Activated T-helper 1 cell treated with anti-CD3 and anti-CD28 coated beads, Interleukin-2, amount 50 U/mL, for 16 hours (primary cell): ENCODE data around the gene DBNL.

Source experiments
- DNase-seq, 2 donors: peaks; one replicate each; pipeline ENCODE4 v3.0.0-alpha.2; 2020; ENCODE audit warnings: low read depth in 1 of 2, low spot score in 1 of 2

The DBNL gene

DNA sequence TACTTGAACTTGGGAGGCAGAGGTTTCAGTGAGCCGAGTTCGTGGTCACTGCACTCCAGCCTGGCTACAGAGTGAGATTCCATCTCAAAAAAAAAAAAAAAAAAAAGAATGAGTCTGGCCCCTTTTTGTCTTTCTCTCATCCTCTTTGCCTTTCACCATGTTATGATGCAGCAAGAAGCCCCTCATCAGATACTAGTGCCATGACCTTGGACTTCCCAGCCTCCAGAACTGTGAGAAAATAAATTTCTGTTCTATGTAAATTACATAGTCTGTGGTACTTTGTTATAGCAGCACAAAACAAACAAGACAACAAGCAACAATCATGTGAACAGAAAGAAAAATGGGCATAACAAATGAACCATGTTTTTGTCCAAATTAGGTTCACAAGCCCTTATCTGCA, 2.3 kb upstream of the DBNL start:
- DNase-seq, result no peak

DNA sequence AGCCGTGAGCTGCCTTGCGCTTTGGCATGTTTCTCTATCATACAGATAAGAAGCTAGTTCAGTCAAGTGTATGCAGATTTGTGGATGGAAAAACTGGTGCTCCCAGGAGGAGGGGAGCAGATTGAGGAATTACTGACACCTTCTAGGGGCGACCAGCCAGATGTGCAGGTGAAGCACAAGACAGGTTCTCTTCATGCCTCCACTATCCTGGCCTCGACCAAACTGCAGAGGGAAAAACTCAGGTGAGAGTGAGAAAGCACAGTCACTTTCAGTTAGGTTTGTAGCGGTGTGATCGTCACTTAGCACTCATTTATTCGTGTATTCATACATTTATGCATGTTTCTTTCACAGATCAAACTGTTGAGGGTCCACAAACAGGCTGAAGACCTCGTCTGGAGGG, 600 bp upstream of the DBNL start:
- no peak for DNase-seq

DNA sequence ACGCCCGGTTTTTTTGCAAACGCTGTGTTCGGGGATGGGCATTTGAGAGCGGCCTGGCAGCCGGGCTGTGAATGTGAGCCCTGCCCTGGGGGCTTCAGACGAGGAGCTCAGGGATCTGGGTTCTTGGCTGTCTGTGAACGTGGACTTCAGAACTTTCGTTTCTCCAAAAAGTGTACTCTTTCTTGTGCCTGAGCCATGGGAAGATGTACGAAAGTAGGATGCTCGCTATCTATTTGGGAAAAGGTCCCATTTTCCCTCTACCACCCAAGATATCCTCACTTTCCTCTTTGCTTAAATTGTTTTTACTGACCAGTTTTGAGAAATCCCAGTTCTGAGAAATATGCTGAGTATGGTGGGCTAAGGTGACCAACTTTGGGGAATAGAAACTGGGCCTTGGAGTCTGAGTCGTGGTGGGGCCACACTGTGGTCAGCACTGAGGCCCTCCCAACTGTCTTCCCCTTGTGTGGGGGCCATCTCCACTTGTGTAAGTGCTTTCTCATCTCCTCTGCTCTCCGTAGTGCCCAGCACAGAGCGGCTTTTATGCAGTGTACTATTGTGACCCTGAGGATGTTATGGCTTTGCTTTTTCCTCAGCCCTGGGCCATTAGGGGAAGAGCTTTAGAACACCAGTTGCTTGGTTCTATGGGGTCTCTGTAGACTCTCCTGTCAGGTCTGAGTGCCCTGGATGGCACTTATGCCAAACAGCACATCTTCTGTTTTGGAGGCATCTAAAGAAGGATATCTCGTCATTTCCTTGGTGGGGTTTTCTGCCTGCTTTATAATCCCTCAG, 918 bp downstream of the DBNL start:
- DNase-seq, result no peak

DNA sequence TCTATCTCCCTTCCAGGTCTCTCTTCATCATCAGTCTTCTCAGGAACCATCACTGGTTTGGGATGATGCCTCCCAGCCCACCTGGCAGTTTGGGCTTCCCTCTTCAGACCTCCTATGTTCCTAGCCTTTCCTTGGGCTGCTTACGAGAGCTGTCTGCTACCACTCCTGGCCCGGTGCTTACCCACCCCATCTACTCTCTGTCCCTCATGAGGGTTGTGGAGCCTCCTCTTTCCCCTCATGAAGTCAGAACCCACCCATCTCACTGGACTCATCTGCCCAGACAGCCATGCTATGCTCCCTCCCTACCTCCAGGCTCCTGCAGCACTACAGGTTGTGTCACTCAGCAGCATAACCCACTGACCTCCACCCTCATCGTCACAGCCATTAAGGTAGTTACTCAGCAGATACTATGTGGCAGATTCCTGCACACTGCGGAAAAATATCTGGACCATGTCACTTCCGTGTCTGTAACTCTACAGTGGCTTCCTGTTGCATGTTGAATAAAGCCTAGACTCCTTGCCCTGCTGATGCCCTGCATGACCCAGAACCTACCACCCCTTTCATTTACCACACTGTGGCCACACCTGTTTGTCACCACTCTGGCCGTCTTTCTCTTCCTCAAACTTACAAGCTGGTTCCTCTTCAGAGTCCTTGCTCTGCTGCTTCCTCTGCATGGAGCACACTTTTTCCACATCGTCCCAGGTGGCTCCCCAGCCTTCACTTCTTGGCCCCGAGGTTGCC, 2.0 kb downstream of the DBNL start:
- DNase-seq, result no peak

DNA sequence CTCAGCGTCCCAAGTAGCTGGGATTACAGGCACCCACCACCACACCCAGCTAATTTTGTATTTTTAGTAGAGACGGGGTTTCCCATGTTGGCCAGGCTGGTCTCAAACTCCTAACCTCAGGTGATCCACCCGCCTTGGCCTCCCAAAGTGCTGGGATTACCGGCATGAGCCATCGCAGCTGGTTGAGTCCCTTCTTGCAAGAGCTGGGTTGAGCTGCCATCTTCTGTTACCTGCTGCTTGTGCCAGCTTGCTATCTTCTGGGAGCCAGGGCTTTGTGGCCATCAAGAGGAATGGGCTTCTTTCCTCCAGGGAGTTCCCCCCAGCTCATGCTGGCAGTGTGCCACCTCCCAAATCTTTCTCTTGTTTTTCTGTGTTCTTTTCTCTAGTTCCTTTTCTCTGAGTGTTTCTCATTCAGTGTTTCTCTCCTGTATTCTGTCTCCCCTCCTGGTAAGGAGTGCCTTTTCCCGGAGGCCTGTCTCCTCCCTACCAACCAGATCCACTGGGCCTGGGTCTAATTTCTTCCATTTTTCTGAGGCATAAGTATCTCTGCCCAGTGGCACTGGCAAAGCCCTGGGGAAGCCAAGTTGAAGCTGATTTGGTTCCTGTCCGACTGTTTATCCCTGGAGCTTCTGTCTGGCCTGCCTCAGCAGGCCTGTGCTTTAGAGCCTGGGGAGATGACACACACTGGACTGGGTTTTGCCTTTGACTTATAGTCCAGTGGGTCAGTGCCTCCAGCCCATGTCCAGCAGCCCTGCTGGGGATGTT, 3.7 kb downstream of the DBNL start:
- no peak for DNase-seq

DNA sequence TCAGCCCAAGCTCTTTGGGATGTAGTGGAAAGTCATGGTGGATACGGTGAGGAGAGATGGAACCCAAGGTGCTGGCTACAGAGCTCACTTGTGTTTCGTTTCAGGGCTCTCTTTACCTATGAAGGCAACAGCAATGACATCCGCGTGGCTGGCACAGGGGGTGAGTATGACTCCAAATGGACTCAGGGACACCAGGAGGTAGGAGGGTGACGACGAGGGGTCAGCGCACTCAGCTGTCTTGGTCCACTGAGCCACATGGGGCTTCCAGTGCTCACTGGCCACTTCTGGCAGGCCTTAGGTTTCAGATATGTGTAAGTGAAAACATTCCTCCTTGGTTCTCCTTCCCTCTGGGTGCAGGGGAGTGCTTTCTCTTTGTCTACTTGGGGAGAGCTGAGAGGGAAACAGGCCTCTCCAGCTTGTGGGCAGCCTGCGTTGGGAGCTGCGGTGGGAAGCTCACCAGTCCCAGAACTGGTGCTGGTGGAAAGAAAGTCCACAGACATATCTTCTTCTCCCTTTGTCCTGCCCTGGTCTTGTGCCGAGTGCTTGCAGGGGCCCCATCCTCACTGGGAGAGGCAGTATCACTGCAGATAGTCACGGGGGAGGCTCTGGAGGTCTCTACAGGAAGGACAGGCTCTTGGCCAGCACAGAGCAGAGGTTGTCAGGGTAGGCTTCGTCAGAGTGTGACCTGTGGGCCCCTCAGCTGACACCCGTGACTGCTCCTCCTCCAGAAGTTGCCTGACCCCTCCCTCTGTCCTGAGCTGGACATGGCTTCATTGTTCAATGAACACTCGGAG, 5.8 kb downstream of the DBNL start:
- DNase-seq, result no peak

DNA sequence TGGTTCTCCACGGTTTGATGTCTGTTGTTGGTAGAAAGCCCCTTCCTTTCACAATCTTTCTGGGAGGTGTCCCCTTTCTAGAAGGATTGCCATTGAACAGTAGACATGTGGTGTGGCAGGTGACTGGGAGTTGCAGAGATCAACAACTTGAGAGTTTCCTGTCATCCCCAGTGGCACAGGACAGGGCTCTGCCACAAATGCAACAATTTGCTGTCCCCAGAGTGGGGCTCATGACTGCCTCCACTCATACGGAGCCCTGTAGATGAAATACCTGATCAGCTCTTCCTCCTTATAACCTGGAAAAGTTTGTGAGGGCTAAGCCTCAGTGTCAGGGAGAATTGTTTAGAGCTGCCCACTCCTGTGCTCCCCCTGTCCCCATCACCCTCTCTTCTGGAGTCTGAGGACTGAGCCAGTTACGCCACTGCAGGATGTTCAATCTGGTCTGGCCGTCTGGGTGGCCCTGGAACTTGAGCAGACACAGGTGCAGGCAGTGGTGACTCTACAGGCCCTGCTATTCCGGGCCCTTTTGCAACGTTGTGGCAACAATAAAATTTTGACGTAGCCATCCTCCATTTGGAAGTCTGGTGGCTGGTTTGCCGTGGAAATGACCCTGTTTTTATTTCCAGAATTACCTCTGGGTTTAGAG, 6.5 kb downstream of the DBNL start:
- DNase-seq, result no peak

DNA sequence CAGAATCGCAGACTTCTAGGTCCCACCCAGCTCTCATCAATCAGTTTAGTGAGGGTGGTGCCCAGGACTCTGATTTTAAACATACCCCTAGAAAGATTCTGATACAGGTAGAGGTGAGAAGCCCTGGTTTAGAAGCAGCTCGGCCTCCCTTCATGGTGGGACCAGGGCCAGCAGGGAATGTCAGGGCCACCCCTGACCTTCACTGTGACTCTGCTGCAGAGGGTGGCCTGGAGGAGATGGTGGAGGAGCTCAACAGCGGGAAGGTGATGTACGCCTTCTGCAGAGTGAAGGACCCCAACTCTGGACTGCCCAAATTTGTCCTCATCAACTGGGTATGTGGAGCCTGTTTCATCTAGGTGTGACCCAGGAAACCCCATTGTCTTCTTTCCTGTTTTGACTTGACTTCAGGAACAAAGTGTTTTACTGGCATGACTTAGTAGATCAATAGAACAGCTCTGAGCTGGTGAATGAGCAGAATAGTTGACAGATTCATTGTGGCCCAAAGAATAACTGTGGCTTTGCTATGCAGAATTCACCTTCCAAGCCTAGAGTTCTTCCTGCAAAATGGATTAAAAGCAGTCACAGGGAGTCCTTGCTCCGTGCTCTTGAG, 7.2 kb downstream of the DBNL start:
- no peak for DNase-seq

DNA sequence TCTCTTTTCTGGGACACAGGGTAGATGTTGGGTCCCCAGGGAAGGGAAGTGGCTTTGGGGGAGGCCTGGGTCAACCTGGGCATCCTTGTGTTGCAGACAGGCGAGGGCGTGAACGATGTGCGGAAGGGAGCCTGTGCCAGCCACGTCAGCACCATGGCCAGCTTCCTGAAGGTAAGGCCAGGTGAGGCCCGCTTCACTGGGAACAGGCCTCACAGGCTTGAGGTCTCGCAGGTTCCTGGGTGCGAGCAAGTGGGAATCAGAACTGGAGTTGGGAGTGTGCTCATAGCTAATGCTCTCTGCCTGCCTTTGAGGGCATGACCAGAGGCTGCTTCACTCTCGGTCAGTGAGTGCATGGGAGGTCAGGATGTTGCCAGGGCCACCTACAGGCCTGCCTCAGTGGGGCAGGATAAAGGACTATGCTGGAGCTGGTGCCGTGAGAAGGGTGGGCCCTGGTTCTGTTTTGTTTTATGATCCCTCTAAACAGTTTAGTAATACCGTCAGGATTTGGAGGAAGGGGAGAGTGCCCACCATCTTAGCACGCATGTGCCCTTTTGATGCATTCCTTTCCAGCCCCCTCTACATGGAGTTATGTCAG, 8.4 kb downstream of the DBNL start:
- DNase-seq, result no peak

DNA sequence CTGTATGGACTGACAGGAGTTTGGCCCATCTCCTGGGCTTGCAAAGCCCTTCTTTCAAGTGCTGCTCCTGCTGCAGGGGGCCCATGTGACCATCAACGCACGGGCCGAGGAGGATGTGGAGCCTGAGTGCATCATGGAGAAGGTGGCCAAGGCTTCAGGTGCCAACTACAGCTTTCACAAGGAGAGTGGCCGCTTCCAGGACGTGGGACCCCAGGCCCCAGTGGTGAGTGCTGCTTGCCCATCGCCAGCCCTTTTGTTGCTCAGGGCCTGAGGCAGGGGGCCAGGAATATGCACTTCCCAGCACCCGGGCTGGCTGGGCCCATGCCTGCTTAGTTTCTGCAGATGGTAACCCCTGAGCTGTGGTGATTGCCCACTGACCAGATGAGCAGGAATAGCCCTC, 12.2 kb downstream of the DBNL start:
- no peak for DNase-seq

DNA sequence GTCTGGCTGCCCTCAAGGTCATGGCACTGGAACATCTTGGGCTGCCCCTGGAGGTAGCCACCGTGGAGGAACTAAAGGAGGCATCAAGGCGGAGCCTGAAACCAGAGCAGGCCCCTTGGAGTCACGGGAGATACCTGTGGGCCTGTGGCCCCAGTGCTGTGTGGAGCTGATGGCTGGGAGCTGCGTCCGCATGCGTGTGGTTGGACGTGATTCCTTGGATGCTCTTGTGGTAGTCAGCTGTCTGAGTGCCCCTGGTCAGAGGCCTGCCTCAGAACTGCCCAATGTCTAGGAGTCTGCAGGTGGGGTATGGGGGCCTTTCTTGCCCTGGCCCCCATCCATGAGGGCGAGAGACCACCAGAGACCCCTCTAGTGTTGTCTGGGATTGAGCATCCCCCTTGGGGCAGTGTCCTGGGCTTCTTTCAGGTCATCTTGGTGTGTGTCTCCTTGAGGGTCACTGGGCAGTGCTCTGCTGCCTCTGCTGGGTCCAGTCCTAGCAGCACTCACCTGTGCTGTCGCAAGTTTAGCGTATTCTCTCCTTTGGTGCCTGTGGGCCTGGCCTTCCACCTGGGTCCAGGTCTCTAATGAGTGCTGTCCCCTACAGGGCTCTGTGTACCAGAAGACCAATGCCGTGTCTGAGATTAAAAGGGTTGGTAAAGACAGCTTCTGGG, 12.8 kb downstream of the DBNL start:
- no peak for DNase-seq

DNA sequence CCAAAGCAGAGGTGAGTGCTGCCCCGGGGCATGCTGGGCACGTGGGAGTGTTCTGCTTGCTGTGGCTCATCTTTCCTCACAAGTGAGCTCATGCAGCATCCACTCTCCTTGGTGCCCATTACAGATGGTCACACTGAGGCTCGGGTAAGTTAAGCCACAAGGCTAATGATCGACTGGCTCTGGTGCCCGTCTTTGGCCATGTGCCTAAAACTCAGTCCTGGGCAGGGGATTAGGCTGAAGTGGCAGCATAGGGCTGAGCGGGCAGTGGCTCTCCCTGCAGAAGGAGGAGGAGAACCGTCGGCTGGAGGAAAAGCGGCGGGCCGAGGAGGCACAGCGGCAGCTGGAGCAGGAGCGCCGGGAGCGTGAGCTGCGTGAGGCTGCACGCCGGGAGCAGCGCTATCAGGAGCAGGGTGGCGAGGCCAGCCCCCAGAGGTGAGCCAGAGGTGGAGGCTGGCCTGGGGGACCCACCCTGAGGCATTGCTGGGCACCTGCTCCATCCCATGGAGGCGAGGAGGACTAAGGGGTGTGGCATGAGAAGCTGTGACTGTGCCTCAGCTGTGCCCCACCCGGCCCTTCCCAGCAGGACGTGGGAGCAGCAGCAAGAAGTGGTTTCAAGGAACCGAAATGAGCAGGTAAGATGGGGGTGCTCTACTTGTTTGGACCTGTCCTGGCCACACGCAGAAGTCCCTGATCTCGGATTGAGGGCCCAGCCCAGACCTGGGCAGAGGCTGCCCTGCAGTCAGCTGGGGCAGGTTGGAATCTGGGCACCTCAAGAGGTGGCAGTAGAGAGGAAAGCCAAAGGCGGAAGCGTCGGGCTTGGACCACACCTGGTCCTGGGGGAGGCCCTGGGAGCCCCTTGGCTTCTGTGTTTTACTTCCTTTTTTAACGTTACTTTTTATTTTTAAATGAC, 13.6 kb downstream of the DBNL start:
- no peak for DNase-seq

DNA sequence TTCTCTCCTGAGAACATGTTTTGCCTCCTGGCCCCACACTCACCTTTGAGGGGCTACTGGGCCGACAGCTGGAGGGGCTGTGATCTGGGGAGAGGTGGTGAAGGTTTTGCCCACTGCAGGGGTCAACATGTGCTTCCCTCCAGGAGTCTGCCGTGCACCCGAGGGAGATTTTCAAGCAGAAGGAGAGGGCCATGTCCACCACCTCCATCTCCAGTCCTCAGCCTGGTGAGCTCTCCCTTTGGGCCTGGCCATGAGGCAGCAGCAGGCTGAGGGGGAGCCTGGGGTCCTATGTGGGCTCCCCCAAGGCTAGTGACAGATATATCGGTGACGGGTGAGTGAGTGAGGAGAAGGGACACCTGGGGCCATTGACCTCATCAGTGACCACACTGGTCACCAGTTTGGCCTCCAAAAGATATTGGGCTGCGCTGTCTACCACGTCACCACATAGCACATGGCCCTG, 14.3 kb downstream of the DBNL start:
- no peak for DNase-seq

DNA sequence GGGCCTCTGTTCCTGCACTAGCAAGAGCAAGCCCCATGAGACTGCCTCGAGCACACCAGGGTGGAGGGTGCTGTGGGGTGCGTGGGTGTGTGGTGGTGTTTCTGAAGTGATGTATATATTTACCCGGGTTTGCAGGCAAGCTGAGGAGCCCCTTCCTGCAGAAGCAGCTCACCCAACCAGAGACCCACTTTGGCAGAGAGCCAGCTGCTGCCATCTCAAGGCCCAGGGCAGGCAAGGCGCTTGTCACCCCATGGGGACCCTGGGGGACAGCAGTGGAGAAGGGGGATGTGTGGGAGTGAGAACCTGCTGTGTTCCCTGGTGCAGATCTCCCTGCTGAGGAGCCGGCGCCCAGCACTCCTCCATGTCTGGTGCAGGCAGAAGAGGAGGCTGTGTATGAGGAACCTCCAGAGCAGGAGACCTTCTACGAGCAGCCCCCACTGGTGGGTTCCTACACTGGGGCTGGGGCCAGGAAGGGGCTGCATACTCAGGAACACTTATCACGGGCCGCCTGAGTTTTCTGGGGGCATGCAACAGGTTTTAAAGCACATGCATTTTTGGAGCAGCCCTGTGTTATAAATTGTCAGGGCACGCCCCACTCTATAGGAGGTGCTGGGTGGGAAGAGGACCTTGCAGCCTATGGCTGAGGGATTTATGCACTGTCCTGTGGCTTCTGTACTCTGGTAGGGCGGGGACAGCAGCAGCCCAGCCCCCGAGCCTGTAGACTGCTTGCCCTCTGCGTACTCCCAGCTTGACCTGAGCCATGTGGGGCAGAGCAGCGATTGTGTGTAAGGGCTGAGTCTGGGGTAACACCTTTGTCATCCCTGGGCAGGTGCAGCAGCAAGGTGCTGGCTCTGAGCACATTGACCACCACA, 15.0 kb downstream of the DBNL start:
- DNase-seq, result no peak

DNA sequence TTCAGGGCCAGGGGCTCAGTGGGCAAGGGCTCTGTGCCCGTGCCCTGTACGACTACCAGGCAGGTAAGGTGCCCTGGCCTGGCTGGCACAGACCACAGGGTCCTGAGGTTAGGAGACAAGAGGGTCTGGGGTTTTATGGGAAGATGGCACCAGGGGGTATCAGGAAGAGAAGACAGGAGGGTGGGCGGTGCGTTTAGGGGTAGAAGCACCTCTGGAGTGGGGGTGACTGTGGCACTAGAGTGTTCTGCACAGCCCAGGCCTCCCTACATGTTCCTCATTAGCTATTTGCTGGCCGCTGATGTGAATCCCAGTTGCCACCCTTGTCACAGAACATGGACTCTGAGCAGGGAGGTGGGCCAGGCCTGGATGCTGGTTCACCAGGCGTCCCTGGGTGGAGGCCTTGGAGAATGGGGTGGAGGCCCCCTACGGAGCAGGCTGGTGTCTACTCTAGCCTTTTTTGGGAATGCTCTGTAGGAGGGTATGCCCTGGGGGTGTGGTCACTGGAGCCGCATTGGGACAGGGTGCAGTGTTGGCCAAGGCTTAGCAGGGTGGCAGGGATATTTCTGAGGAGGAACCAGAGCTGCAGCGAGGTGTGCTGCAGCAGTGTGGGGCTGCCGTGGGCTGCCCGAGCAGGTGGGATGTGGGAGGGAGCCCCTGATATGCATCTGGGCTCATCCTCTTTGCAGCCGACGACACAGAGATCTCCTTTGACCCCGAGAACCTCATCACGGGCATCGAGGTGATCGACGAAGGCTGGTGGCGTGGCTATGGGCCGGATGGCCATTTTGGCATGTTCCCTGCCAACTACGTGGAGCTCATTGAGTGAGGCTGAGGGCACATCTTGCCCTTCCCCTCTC, 15.8 kb downstream of the DBNL start:
- DNase-seq, result no peak

DNA sequence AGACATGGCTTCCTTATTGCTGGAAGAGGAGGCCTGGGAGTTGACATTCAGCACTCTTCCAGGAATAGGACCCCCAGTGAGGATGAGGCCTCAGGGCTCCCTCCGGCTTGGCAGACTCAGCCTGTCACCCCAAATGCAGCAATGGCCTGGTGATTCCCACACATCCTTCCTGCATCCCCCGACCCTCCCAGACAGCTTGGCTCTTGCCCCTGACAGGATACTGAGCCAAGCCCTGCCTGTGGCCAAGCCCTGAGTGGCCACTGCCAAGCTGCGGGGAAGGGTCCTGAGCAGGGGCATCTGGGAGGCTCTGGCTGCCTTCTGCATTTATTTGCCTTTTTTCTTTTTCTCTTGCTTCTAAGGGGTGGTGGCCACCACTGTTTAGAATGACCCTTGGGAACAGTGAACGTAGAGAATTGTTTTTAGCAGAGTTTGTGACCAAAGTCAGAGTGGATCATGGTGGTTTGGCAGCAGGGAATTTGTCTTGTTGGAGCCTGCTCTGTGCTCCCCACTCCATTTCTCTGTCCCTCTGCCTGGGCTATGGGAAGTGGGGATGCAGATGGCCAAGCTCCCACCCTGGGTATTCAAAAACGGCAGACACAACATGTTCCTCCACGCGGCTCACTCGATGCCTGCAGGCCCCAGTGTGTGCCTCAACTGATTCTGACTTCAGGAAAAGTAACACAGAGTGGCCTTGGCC, 16.6 kb downstream of the DBNL start:
- DNase-seq, result no peak
